Astrocyte (in vitro differentiated cells and primary cell): ENCODE results near the gene PPP1R15A. TPM values are rescaled to one million over a fixed set of nuclear protein-coding genes. Genes with fewer than 3 reads are reported as not detected.
"Not testable (repeated sequence)": the region's sequence is repeated elsewhere in the genome, so short reads cannot be mapped to it uniquely, and the experiment has no call there.

Source experiments
- DNase-seq: peaks from one replicate; pipeline ENCODE4 v3.0.0-alpha.2; 2010; ENCODE audit warnings: low read depth
- FAIRE-seq: peaks from 2 replicates; lab custom pipeline; 2011; peaks lifted over from hg19 to GRCh38; lab: Jason Lieb, UNC
- H2AFZ ChIP-seq: 2 replicates; pipeline ENCODE4 v1.6.0; 2012; ENCODE audit warnings: low read depth, low read length, inconsistent platforms
- H3K27ac ChIP-seq: 2 replicates; pipeline ENCODE4 v1.5.1; 2011; ENCODE audit warnings: low read depth, low read length, inconsistent platforms
- H3K27me3 ChIP-seq: 2 replicates; pipeline ENCODE4 v1.6.0; 2011; ENCODE audit warnings: low read length, inconsistent platforms; ENCODE audit not compliant: insufficient read depth
- H3K36me3 ChIP-seq: 2 replicates; pipeline ENCODE4 v1.5.1; 2011; ENCODE audit warnings: low read length, inconsistent platforms; ENCODE audit not compliant: insufficient read depth
- H3K4me1 ChIP-seq: 2 replicates; pipeline ENCODE4 v1.5.1; 2011; ENCODE audit warnings: low read length, inconsistent platforms; ENCODE audit not compliant: insufficient read depth
- H3K4me2 ChIP-seq: 2 replicates; pipeline ENCODE4 v1.6.0; 2012; ENCODE audit warnings: low read length, inconsistent platforms
- H3K4me3 ChIP-seq: 2 replicates; pipeline ENCODE4 v1.5.1; 2011; ENCODE audit warnings: low read depth, mild to moderate bottlenecking, low read length, inconsistent platforms; ENCODE audit not compliant: insufficient read depth
- H3K79me2 ChIP-seq: 2 replicates; pipeline ENCODE4 v1.6.0; 2012; ENCODE audit warnings: mild to moderate bottlenecking, low read length, inconsistent platforms; ENCODE audit not compliant: insufficient read depth
- H3K9ac ChIP-seq: 2 replicates; pipeline ENCODE4 v1.6.0; 2012; ENCODE audit warnings: mild to moderate bottlenecking, low read length, inconsistent platforms
- H3K9me3 ChIP-seq: 2 replicates; pipeline ENCODE4 v1.5.1; 2012; ENCODE audit warnings: low read depth, mild to moderate bottlenecking, low read length, inconsistent platforms; ENCODE audit not compliant: insufficient read depth
- H4K20me1 ChIP-seq: 2 replicates; pipeline ENCODE4 v1.6.0; 2012; ENCODE audit warnings: low read length, inconsistent platforms; ENCODE audit not compliant: insufficient read depth
- H3K27ac Mint-ChIP-seq: one replicate; pipeline ENCODE4 v1.8.0; 2021; ENCODE audit warnings: mild to moderate bottlenecking, mixed read lengths; ENCODE audit not compliant: unreplicated experiment
- H3K27me3 Mint-ChIP-seq: one replicate; pipeline ENCODE4 v1.8.0; 2021; ENCODE audit warnings: low read depth, mixed read lengths; ENCODE audit not compliant: unreplicated experiment
- H3K36me3 Mint-ChIP-seq: one replicate; pipeline ENCODE4 v1.8.0; 2021; ENCODE audit warnings: low read depth, mixed read lengths; ENCODE audit not compliant: unreplicated experiment
- H3K4me1 Mint-ChIP-seq: one replicate; pipeline ENCODE4 v1.8.0; 2021; ENCODE audit warnings: low read depth, mixed read lengths; ENCODE audit not compliant: unreplicated experiment
- H3K4me3 Mint-ChIP-seq: one replicate; pipeline ENCODE4 v1.8.0; 2021; ENCODE audit warnings: mild to moderate bottlenecking, moderate library complexity, mixed read lengths; ENCODE audit not compliant: unreplicated experiment
- H3K9me3 Mint-ChIP-seq: one replicate; pipeline ENCODE4 v1.8.0; 2021; ENCODE audit warnings: mild to moderate bottlenecking, mixed read lengths; ENCODE audit not compliant: unreplicated experiment
- CTCF ChIP-seq: IDR thresholded peaks from 2 replicates; pipeline ENCODE4 v1.5.1; 2011; ENCODE audit warnings: low read depth, mild to moderate bottlenecking, inconsistent platforms, low read length, moderate library complexity; ENCODE audit not compliant: insufficient read depth
- EZH2 ChIP-seq: IDR thresholded peaks from 2 replicates; pipeline ENCODE4 v1.6.1; 2012; ENCODE audit warnings: mild to moderate bottlenecking, low read length, inconsistent platforms; ENCODE audit not compliant: insufficient read depth
- total RNA-seq: library from RNA; stranded (reverse); gene quantifications from 2 replicates; pipeline ENCODE4 v1.2.1, GENCODE V29; 2021

The PPP1R15A gene
- total RNA-seq, 1 donor from 2014 or later = 53.2 TPM

- H3K27me3 Mint-ChIP-seq = no peaks in the 10 kb centered on the region
- TF ChIP-seq EZH2 (no peak), CTCF (no peak)
- no peaks in the 10 kb centered on the region for H3K9me3 Mint-ChIP-seq
- Histone ChIP-seq H3K79me2 (no peaks in the 10 kb centered on the region), H3K4me2 (no peak overlapping the region), H3K4me3 (no peak overlapping the region), H3K4me1 (no peaks in the 10 kb centered on the region), H3K9ac (no peak overlapping the region), H3K27me3 (no peaks in the 10 kb centered on the region), H3K27ac (no peak overlapping the region), H2AFZ (no peak overlapping the region), H3K9me3 (no peaks in the 10 kb centered on the region), H3K36me3 (peaks cover 4% of the 10 kb centered on the region), H4K20me1 (no peaks in the 10 kb centered on the region)
- H3K4me3 Mint-ChIP-seq = no peak overlapping the region
- FAIRE-seq = no peak
- H3K4me1 Mint-ChIP-seq = no peaks in the 10 kb centered on the region
- no peak for DNase-seq
- no peak overlapping the region for H3K27ac Mint-ChIP-seq
- peaks cover 12% of the 10 kb centered on the region for H3K36me3 Mint-ChIP-seq
These were observed 26.8 kb upstream of the PPP1R15A start for GRCh38 chr19:48845384-48845783.

- H3K4me3 Mint-ChIP-seq, H3K9me3 Mint-ChIP-seq, H3K27me3 ChIP-seq, H3K4me2 ChIP-seq, H3K79me2 ChIP-seq, H3K27ac Mint-ChIP-seq, DNase-seq, FAIRE-seq, H2AFZ ChIP-seq, H3K27me3 Mint-ChIP-seq, H3K9me3 ChIP-seq, H3K9ac ChIP-seq, H3K27ac ChIP-seq, H3K4me1 Mint-ChIP-seq, H4K20me1 ChIP-seq, H3K36me3 ChIP-seq, H3K4me1 ChIP-seq, H3K4me3 ChIP-seq: not testable (repeated sequence)
- peaks cover 12% of the 10 kb centered on the region for H3K36me3 Mint-ChIP-seq
These were observed 25.6 kb upstream of the PPP1R15A start for GRCh38 chr19:48846659-48847058.

- no peak overlapping the region for H3K4me2 ChIP-seq
- peaks cover 3% of the 10 kb centered on the region for H3K4me1 Mint-ChIP-seq
- H3K9ac ChIP-seq = no peak overlapping the region
- H3K9me3 Mint-ChIP-seq = no peaks in the 10 kb centered on the region
- DNase-seq (no peak), FAIRE-seq (no peak)
- TF ChIP-seq CTCF (no peak), EZH2 (no peak)
- H3K79me2 ChIP-seq = no peaks in the 10 kb centered on the region
- H3K4me1 ChIP-seq = no peaks in the 10 kb centered on the region
- no peak overlapping the region for H2AFZ ChIP-seq
- H3K27me3 Mint-ChIP-seq = no peaks in the 10 kb centered on the region
- H3K36me3 Mint-ChIP-seq = peaks cover 10% of the 10 kb centered on the region
- H3K36me3 ChIP-seq = no peaks in the 10 kb centered on the region
- H3K27ac Mint-ChIP-seq = no peak overlapping the region
- H3K4me3 ChIP-seq = no peak overlapping the region
- no peak overlapping the region for H3K27ac ChIP-seq
- H3K27me3 ChIP-seq = no peaks in the 10 kb centered on the region
- no peaks in the 10 kb centered on the region for H3K9me3 ChIP-seq
- no peaks in the 10 kb centered on the region for H4K20me1 ChIP-seq
- no peak overlapping the region for H3K4me3 Mint-ChIP-seq
These were observed 19.9 kb upstream of the PPP1R15A start for GRCh38 chr19:48852292-48852691.
